DOHH2 (cell line): ENCODE data around the gene NSMF.

Experiments used
- EZH2phosphoT487 ChIP-seq: fragments of 200-600 bp; sonication (generic); IDR thresholded peaks from 2 replicates; pipeline ENCODE4 v1.6.1; 2017; ENCODE audit warnings: borderline replicate concordance, mild to moderate bottlenecking, antibody characterized with exemption, low read length, moderate library complexity, mixed read lengths
- TF ChIP-seq, protein P1 (sequence below): fragments of 200-600 bp; sonication (generic); IDR thresholded peaks from one replicate; pipeline ENCODE4 v1.5.1; 2014; ENCODE audit warnings: antibody characterized with exemption, mild to moderate bottlenecking, low read depth, low read length; ENCODE audit not compliant: poor library complexity, severe bottlenecking

DNA sequence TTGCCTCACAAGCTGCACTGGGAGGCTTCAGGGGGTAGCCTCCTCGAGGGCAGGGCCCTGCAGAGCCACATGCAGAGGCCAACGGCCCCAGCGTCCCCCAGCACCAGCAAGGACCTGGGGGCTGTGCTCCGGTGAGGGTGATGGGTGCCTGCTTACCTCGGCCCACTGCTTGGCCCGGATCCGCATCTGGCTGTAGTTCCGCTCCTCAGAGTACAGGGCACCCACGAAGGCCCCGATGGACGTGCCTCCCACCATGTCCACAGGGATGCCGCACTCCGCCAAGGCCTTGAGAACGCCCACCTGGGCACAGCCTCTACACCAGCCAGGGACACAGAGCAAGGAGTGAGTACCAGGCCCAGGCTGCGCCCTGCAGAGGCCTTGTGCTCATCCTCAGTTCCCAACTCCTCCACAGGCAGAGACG lies 8.0 kb upstream of the NSMF start:
- TF ChIP-seq, protein P1, sequence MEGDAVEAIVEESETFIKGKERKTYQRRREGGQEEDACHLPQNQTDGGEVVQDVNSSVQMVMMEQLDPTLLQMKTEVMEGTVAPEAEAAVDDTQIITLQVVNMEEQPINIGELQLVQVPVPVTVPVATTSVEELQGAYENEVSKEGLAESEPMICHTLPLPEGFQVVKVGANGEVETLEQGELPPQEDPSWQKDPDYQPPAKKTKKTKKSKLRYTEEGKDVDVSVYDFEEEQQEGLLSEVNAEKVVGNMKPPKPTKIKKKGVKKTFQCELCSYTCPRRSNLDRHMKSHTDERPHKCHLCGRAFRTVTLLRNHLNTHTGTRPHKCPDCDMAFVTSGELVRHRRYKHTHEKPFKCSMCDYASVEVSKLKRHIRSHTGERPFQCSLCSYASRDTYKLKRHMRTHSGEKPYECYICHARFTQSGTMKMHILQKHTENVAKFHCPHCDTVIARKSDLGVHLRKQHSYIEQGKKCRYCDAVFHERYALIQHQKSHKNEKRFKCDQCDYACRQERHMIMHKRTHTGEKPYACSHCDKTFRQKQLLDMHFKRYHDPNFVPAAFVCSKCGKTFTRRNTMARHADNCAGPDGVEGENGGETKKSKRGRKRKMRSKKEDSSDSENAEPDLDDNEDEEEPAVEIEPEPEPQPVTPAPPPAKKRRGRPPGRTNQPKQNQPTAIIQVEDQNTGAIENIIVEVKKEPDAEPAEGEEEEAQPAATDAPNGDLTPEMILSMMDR = no peak
- TF ChIP-seq EZH2phosphoT487 = no peak
